Caco-2 (cell line): ENCODE results near the gene HMX2. TPM values are rescaled to one million over a fixed set of nuclear protein-coding genes. Genes with fewer than 3 reads are reported as not detected.

ENCODE experiments used
- BruUV-seq: library from RNA; stranded (reverse); fragments of 400-500 nt; replicated peaks from 2 replicates; lab custom pipeline; 2021; lab: Mats Ljungman, UMichigan
- CTCF ChIA-PET: fragments of 300-600 bp; sonication (Branson Sonifier 250); formaldehyde crosslinking; loops from one replicate; lab custom pipeline; 2022; ENCODE audit warnings: antibody characterized with exemption; lab: Charles Lee
- POLR2A ChIA-PET: fragments of 300-600 bp; sonication (Branson Sonifier 250); formaldehyde crosslinking; loops from one replicate; lab custom pipeline; 2022; ENCODE audit warnings: antibody characterized with exemption; lab: Charles Lee
- DNase-seq, 2 experiments: peaks; one replicate each; pipeline versions ENCODE4 v3.0.0 to v3.0.0-alpha.2; 2020 to 2022
- H3K27me3 ChIP-seq: replicated peaks from 2 replicates; pipeline ENCODE4 v1.6.0; 2011; ENCODE audit warnings: low read length; ENCODE audit not compliant: control insufficient read depth, insufficient read depth
- H3K36me3 ChIP-seq: 2 replicates; pipeline ENCODE4 v1.5.1; 2011; ENCODE audit warnings: low read length; ENCODE audit not compliant: control insufficient read depth, insufficient read depth
- H3K4me1 ChIP-seq: fragments of 250-450 bp; sonication (Bioruptor Pico); 2 replicates; pipeline ENCODE4 v1.5.1; 2020; ENCODE audit warnings: mild to moderate bottlenecking
- H3K4me3 ChIP-seq: 2 replicates; pipeline ENCODE4 v1.5.1; 2011; ENCODE audit warnings: low read depth, mild to moderate bottlenecking, control low read depth, low read length
- H3K9me3 ChIP-seq: fragments of 250-450 bp; sonication (Bioruptor Pico); 2 replicates; pipeline ENCODE4 v1.5.1; 2020; ENCODE audit warnings: mild to moderate bottlenecking, moderate library complexity
- H3K27ac Mint-ChIP-seq: one replicate; pipeline ENCODE4 v1.8.0; 2022; ENCODE audit warnings: mixed read lengths; ENCODE audit not compliant: unreplicated experiment
- H3K27me3 Mint-ChIP-seq: one replicate; pipeline ENCODE4 v1.8.0; 2022; ENCODE audit warnings: mixed read lengths; ENCODE audit not compliant: insufficient read depth, unreplicated experiment
- H3K36me3 Mint-ChIP-seq: one replicate; pipeline ENCODE4 v1.8.0; 2022; ENCODE audit warnings: mild to moderate bottlenecking, mixed read lengths; ENCODE audit not compliant: insufficient read depth, unreplicated experiment
- H3K4me1 Mint-ChIP-seq: one replicate; pipeline ENCODE4 v1.8.0; 2022; ENCODE audit warnings: low read depth, mixed read lengths; ENCODE audit not compliant: unreplicated experiment
- H3K4me3 Mint-ChIP-seq: one replicate; pipeline ENCODE4 v1.8.0; 2022; ENCODE audit warnings: mild to moderate bottlenecking, moderate library complexity, mixed read lengths; ENCODE audit not compliant: unreplicated experiment
- H3K9me3 Mint-ChIP-seq: one replicate; pipeline ENCODE4 v1.8.0; 2022; ENCODE audit warnings: mixed read lengths; ENCODE audit not compliant: unreplicated experiment
- CTCF ChIP-seq, 2 experiments: fragments of 200-600 bp in 1 of 2; IDR thresholded peaks; 1 replicate in 1 of 2; 2 replicates in 1 of 2; pipeline versions ENCODE4 v1.5.1 to v1.8.0; 2011 to 2022; ENCODE audit warnings: antibody characterized with exemption in 1 of 2, control low read depth in 1 of 2, inconsistent platforms in 1 of 2, low read depth in 1 of 2, low read length in 1 of 2, mild to moderate bottlenecking in 1 of 2, moderate library complexity in 1 of 2; ENCODE audit not compliant: insufficient read depth in 1 of 2, severe bottlenecking in 1 of 2, unreplicated experiment in 1 of 2
- intact Hi-C: fragments of 100-400 bp; cut with micrococcal nuclease; formaldehyde crosslinking; loops from one replicate; pipeline ENCODE4 v1.10.0; 2022; ENCODE audit not compliant: unreplicated experiment
- total RNA-seq: library from RNA; stranded (reverse); gene quantifications from 2 replicates; pipeline ENCODE4 v1.2.3, GENCODE V29; 2022

The HMX2 gene
- total RNA-seq, 1 experiment from 2014 or later = 1.4 TPM

GRCh38 chr10:123194056-123194455 is 46.1 kb downstream of the HMX2 start:
- H3K27ac Mint-ChIP-seq = no peak overlapping the region
- POLR2A ChIA-PET = no interaction called here
- BruUV-seq = no TSS peak

More at GRCh38 chr10:123194056-123194455, 46.1 kb downstream of the HMX2 start:
- Mint-ChIP-seq H3K9me3 (no peaks in the 10 kb centered on the region), H3K4me1 (no peaks in the 10 kb centered on the region), H3K36me3 (no peaks in the 10 kb centered on the region), H3K4me3 (no peak overlapping the region), H3K27me3 (no peaks in the 10 kb centered on the region)
- Histone ChIP-seq H3K9me3 (no peaks in the 10 kb centered on the region), H3K36me3 (no peaks in the 10 kb centered on the region), H3K4me3 (no peak overlapping the region), H3K4me1 (no peaks in the 10 kb centered on the region), H3K27me3 (no peaks in the 10 kb centered on the region)
- TF ChIP-seq CTCF (IDR thresholded peaks at IDR 0.05; ENCODE audit: insufficient read depth in 1 of 2, low read depth in 1 of 2, low read length in 1 of 2, severe bottlenecking in 1 of 2, unreplicated experiment in 1 of 2) = no peak
- no peak for DNase-seq
- intact Hi-C loops = no loop called here
- CTCF ChIA-PET = no interaction called here

Other genes starting within 250 kb of the HMX2 start
- not detected in 2 replicates for gene FAM24A, start 237.5 kb upstream of the HMX2 start, total RNA-seq
- gene C10orf88, start 193.9 kb upstream of the HMX2 start, total RNA-seq = 8.7 and 11.7 TPM in 2 replicates
- gene PSTK, start 167.7 kb upstream of the HMX2 start, total RNA-seq = 8.2 and 9.1 TPM in 2 replicates
- gene IKZF5, start 139.3 kb upstream of the HMX2 start, total RNA-seq = 10.4 and 11.6 TPM in 2 replicates
- gene ACADSB, start 139.1 kb upstream of the HMX2 start, total RNA-seq = 23.5 and 25.3 TPM in 2 replicates
- gene HMX3, start 12.2 kb upstream of the HMX2 start, total RNA-seq = not detected in 2 replicates
- 129 and 141 TPM in 2 replicates for gene BUB3, start 6.3 kb downstream of the HMX2 start, total RNA-seq